Renal cortical epithelial cell (primary cell): ENCODE measurements around the gene BSG. TPM values are rescaled to one million over a fixed set of nuclear protein-coding genes. Genes with fewer than 3 reads are reported as not detected.
A peak's percentile ranks its signal among the peaks of the same experiment; 100 is the strongest.
"Not testable (repeated sequence)": the region's sequence is repeated elsewhere in the genome, so short reads cannot be mapped to it uniquely, and the experiment has no call there.

ENCODE experiments used
- DNase-seq: peaks from one replicate; pipeline ENCODE4 v3.0.0-alpha.2; 2011; ENCODE audit warnings: low read depth
- total RNA-seq: library from RNA; depleted of rRNA; stranded (reverse); fragments of >200 nt; gene quantifications from 2 replicates; pipeline ENCODE4 v1.2.3, GENCODE V29; 2014

The BSG gene
- total RNA-seq, 1 donor from 2014 or later, result 555 TPM

DNA sequence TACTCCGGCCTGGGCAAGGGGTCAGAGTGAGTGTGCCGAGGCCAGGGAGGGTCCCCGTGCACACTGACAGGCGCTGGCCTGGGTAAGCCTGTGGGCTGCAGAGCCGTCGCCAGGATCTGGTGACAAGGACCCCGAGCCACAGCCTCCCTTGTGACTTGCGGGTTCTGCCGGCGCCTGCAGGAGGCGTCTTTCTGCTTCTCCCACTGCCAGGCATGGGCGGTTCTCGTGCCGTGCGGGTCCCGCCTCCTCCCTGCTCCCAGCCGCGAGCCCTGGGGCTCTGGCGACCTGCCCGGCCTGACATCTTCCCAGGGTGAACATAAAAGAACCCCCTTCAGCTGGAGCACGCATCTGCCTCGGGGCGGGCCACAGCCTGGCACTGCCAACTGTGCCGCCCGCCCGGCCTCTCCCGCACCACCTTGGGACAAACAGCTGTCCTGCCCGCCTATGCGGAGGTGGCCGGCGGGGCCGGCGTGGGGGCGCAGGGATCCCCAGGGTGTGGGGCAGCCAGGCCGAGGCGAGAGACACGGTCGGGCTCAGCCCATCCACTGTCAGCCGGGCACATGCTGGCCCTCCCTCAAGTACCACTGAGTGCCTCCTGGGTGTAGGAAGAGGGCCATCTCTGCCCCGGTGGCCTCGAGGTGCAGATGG is 15.8 kb downstream of the BSG start:
- DNase-seq, result peak; percentile 44

DNA sequence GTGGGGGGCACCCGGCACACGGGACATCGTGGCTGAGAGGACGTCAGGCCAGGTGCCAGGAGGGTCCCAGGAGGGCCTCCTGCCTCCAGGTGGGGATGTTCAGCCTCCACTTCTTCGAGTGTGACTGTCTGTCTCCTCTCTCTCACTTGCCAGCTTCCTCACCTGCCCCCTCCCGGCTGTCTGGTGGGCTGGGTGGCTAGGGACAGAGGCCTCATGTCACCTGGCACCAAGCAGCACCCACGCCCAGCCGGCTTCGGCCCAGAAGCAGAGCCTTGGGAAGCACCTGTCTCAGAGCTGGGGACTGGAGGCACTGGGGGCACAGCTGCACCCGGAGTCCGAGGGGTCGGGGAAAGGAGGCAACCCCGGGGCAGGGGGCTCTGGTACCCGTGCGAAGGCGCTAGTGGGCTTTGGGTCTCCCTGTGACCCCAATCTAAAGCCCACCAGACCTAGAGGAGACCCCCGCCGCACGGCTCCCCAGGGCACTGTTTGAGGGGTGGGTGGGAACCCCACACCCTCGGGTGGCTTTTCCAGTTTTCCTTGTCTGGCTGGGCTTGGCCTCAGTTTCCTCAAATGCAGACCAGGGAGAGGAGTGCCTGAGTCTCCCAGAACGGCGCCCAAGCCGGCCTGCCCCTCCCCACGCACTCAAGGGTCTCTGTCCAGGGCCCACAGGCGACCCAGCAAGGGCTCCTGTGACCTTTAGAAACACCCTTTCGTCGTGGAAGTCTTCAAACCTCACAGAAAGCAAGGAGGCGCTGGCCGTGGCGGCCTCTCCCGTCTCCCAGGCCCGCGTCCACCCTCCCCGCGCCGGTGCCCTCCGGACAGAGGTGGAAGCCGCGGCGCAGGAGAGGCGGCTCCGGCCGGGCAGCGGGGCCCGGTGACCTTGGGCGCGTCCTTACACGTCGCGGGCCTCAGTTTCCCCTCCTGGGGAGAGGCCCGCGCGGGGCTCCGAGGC is 16.6 kb downstream of the BSG start:
- DNase-seq, result no peak

DNA sequence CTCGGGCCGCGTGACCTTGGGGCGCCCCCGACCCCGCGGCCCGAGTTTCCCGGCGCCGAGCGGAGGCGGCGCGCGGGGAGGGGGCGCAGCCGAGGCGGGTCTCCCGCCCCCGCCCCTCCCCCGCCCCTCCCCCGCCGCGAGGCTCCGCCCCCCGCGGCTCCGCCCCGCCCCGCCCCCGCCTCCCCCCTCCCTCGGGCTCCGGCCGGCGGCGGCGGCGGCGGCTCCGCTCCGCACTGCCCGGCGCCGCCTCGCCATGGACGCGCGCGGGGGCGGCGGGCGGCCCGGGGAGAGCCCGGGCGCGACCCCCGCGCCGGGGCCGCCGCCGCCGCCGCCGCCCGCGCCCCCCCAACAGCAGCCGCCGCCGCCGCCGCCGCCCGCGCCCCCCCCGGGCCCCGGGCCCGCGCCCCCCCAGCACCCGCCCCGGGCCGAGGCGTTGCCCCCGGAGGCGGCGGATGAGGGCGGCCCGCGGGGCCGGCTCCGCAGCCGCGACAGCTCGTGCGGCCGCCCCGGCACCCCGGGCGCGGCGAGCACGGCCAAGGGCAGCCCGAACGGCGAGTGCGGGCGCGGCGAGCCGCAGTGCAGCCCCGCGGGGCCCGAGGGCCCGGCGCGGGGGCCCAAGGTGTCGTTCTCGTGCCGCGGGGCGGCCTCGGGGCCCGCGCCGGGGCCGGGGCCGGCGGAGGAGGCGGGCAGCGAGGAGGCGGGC is 17.4 kb downstream of the BSG start, which contains the start of gene HCN2:
HCN2 (plus strand) TSS at position 189 of the 703 bp plus-strand sequence; CDS start at position 254, 65 bp downstream.
- DNase-seq, result no peak

DNA sequence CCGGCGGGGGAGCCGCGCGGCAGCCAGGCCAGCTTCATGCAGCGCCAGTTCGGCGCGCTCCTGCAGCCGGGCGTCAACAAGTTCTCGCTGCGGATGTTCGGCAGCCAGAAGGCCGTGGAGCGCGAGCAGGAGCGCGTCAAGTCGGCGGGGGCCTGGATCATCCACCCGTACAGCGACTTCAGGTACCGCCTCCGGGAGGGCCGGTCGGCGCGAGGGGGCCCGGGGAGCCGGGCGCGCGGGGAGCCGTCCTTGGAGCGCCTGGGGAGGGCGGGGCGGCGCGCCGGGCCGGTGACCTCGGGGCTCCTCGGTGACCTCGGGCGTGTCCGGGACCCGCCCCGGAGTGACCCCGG is 18.0 kb downstream of the BSG start:
- DNase-seq, result no peak

DNA sequence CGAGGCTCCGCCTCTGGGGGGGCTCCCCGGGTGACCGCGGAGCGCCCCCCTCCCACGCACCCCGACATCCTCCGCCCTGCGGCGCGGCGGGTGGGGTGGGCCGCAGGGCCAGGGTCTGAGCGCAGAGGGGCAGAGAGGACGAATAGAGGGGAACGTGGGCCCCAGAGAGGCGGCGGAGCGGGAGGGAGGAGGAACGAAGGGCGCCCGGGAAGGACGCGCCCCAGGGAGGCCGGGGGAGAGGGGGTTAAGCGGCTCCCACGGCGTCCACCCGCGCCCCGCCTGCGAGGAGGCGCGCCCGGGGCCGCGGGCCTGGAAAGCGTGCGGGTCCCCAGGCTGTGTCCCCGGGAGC is 18.3 kb downstream of the BSG start:
- DNase-seq, result no peak

DNA sequence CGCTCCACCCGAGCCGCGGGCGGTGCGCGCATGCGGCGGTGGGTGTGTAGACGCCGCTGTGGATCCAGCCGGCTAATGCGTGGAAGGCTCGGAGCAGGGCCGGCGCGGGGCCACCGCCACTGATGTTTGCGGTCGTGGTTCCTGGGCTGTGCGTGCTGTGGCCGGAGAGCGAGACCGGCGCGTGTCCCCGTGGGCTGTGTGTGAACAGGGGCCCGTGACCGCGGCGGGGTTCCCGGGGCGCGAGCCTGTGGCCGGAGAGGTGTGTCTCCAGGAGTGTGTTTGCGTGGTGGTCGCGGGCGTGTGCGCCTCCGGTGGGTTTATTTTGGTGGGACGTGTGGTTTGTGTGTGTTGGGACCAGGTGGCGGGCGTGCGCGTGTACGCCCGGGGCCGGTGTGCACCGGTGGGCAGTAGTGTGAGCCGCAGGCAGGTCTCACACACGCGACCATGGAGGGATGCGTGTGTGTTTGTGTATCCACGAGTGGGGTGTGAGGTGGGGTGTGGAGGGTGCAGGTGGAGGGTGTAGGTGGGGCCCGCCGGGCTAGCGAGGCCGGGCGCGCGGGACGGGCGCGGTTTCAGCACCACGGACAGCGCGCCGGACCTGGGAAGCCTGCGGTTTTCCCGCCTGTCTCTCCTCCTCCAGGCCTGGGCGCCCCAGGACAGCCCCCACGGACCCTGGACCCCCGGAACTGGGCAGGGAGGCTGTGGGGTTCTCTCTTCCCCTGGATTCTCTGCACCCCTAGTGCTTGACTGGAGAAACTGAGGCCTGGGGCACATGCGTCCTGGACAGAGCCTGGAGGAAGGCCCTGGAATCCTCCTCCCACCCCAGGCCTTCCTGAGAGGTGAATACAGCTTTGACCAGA is 18.9 kb downstream of the BSG start:
- no peak for DNase-seq

DNA sequence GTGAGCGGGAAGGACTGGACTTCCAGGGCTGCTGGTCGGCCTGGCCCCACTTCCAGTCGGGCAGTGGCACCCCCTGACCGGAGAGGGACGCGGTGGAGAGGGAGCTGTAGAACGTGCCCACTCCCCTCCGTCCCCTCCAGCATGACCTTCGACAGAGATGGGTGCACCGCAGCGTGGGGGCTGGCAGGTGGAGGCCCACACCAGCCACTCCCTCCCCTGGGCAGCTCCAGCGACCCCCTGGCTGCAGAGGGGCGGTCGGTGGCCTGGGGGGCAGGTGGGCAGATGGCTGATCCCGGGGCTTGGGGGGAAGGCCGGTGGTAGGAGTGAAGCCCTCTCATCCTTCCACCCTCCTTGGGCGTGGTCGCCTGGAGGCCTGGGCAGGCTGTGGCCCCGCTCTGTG is 19.7 kb downstream of the BSG start:
- DNase-seq, result no peak

DNA sequence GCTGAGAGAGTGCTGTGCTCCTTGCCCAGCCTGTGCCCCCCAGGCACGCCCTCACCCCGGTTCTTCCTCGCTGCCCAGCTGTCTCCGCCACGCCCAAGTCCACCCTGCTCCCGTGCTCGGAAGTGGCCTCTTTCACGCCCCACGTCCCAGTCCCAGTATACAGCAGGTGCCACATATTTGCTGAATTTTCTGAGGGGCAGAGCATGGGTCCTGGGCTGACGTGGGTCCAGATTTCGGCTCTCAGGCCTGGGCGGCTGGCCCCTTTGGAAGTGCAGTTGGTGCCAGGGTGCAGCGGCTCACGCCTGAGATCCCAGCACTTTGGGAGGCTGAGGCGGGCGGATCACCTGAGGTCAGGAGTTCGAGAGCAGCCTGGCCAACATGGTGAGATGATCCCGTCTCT is 20.7 kb downstream of the BSG start:
- DNase-seq, result no peak

DNA sequence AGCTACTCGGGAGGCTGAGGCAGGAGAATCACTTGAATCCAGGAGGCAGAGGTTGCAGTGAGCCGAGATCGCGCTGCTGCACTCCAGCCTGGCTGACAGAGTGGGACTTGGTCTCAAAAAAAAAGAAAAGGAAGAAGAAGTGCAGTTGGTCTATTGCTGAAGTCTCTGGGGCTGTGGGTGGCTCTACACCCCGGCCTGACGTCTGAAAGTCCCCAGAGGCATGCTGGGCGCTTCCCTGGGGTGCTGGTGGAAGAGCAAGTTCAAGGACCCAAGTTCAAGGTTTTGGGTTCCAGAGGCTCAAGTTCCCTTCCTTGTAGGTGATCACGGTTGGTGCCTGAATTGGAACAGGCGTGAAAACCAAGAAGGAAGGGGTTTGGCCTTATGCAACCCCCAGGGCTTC is 21.1 kb downstream of the BSG start:
- DNase-seq, result no peak

DNA sequence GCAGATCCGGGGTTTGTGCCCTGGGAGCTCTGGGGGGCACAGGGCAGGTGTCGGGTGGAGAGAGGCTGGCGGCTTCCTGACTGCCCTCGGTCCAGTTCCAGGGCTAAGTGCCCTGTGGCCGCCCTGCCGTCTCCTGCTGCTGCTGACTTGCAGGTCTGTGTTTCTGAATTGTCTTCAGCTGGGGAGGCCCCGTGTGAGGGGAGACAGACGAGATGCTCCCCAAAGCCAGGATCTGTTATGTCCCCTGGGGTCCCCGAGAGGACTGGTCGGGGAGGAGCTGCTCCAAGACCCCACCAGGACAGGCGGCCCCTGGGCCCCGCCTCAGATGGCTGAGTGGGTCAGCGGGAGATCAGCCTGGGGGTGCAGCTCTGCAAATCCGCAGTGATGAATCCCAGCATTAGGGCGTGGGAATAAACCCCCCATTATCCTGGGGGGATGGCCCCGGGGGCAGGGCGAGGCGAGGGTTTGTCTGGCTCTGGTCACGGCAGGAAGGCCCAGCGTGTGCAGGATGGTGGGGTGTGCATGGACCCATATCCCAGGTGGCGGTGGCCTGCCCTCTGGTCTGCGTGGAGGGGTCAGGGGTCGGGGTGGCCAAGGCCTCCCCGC is 22.0 kb downstream of the BSG start:
- DNase-seq, result no peak

DNA sequence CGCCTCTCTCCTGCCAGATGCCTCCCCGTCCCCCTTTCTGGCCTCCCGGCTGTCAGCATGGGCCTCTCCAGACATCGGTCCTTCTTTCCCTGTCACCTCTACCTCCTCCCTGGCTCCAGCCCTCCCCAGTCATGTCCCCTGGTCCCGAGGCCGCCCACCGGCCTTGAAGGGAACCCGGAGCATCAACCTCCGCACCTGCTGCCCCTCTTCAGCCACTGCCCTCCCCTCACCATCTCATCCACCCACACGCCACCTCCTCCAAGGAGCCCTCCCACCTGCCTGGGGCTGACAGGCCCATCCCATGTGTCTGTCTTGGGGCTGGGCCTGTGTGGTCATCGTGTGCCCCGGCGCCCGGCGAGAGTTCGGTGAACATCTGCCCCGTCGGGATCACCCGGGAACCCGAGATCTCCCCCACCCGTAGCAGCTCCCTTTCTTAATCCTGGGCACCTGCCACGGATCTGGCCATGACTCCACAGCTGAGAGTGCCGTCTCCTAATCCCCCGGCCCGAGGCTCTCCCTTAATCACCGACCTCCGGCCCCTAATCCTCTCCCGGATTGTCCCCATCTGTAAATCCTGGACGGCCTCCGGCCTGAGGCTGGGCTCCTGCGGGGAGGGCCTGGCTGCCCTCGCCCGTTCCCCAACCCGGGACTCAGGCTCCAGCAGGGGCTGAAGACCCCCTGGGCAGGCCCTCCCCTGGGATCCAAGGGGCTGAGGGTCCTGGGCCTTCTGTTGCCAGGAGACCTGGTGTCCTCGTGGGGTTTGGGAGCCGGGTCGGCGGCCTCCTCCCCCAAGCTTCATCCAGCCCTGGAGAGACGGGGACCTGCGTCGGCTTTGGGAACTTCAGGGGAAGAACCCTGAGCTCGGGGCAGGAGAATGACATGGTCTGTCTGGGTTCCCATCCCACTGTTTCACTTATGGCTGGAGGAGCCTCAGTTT is 23.2 kb downstream of the BSG start:
- no peak for DNase-seq

DNA sequence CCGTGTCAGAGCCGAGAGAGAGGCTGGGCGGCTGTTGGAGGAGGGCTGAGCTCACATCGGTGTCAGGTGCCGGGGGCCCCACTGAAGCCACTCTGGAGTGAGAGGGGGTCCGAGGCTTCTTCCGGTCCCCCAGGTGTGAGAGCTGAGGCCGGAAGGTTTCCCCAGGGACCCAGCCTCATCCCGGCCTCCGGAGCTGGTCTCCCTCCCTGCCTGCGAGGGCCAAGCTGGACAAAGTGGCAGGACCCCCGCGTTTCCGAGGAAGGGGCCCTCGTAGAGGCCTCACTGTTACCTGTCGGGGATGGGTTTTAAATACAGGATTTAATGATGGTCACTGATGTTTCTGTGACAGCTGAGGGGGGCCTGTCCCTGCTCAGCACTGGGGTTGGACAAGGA is 23.9 kb downstream of the BSG start:
- DNase-seq, result no peak

DNA sequence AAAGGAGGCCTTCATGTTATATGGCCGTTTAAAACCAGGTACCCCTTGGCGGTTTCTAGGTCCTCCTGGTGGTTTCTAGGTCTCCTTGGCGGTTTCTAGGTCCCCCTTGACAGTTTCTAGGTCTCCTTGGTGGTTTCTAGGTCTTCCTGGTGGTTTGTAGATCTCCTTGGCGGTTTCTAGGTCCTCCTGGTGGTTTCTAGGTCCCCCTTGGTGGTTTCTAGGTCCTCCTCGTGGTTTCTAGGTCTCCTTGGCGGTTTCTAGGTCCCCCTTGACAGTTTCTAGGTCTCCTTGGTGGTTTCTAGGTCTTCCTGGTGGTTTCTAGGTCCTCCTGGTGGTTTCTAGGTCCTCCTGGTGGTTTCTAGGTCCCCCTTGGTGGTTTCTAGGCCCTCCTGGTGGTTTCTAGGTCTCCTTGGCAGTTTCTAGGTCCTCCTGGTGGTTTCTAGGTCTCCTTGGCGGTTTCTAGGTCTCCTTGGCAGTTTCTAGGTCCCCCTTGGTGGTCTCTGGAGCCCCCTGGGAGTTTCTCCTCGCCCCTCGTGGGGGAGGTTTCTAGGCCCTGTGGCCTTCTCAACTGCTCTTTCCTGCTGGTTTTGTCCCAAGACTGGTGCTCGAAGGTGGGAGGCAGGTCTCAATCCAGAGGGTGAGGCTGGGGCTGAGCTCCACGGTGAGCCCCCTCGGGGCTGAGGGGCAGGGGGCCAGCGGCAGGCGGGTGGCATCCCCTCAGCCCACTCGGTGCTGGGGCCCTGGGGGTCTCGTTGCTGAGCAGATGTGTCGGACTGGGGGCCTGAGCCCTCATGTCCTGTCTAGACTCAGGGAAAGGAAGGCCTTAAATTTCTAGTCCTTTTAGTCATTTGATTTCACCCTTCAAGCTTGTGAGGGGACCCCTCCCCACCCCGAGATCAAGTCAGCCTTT is 25.3 kb downstream of the BSG start:
- DNase-seq, result no peak

DNA sequence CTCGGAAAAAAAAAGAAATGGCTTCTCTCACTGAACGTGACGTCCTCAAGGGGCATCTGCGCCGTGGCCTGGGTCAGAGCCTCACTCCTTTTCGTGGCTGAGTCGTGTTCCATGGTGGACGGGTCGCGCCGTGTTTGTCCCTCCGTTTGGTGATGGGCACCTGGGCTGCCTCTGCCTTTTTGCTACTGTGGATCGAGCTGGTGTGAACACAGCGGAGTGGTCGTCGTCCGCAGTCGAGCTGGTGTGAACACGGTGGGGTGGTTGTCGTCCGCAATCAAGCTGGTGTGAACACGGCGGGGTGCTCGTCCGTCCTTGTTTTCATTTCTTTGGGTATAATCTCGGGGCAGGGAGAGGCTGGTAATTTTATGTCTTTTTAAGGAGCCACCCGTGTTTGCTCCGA is 28.9 kb downstream of the BSG start:
- DNase-seq, result no peak

DNA sequence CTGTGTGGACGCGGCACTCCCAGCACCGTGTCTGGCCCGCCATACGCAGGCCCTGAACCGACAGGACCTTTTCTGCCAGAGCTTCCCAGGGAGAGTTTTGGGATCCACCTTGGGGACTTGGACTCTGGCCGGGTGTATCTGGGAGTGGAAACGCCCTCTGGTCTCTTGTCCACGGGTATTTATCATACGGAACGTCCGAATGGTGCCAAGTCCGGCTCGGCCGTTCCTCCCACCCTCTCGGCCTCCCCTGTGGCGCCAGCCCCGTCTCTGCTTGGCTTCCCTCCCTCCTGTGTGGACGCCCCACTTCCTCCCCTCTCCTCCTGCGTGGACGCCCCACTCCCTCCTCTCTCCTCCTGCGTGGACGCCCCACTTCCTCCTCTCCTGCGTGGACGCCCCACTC is 29.4 kb downstream of the BSG start:
- DNase-seq, result no peak

DNA sequence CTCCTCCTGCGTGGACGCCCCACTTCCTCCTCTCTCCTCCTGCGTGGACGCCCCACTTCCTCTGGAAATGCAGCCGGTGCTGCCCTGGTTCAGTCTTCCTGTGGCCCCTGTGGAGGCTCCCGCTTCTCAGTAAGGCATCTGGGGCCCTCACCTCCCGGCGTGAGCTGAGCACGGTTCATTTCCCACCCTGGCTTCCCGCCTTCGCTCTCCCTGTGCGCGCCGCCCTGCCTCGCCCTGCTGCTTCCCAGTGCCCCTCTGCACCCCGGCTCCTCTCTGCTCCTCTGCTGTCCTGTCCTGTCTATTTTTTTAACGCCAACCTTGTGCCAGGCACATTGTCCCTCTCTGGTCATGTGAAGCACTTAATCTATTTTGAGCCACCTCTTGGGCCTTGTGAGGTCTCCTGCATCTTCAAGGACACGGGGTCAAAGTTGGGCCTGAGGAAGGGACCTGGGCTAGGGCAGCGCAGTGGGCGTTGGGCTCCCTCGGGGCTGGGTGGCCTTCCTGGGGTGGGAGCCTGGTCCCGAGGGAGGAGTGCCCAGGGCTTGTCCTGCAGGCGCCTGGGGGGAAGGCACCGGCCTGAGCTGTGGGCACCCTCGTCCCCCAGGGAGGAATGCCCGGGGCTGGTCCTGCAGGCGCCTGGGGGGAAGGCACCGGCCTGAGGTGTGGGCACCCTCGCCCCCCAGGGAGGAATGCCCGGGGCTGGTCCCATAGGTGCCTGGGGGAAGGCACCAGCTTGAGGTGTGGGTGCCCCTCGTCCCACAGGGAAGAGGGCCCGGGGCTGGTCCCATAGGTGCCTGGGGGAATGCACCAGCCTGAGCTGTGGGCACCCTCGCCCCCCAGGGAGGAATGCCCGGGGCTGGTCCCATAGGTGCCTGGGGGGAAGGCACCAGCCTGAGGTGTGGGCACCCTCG is 30.2 kb downstream of the BSG start:
- no peak for DNase-seq

DNA sequence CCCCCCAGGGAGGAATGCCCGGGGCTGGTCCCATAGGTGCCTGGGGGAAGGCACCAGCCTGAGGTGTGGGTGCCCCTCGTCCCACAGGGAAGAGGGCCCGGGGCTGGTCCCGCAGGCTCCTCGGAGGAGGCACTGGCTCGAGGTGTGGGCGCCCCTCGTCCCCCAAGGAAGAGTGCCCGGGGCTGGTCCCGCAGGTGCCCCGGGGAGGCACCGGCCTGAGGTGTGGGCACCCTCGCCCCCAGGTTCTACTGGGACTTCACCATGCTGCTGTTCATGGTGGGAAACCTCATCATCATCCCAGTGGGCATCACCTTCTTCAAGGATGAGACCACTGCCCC is 30.9 kb downstream of the BSG start:
- not testable (repeated sequence) for DNase-seq

DNA sequence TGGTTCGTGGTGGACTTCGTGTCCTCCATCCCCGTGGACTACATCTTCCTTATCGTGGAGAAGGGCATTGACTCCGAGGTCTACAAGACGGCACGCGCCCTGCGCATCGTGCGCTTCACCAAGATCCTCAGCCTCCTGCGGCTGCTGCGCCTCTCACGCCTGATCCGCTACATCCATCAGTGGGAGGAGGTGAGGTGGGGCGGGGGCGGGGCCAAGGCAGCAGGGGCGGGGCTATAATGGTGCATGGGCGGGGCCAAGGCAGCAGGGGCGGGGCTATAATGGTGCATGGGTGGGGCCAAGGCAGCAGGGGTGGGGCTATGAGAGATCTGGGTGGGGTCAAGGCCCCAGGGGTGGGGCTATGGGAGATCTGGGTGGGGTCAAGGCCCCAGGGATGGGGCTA is 31.4 kb downstream of the BSG start:
- DNase-seq, result not testable (repeated sequence)
